Uterus (tissue), 2 donors: ENCODE results near the gene CCDC28B.

Source experiments
- CTCF ChIP-seq, 4 experiments: fragments of 200-600 bp in 2 of 4; fragments of 450-650 bp in 2 of 4; sonication (generic) in 2 of 4; IDR thresholded peaks; one replicate each; pipeline ENCODE4 v1.5.1; 2016 to 2019; ENCODE audit warnings: antibody characterized with exemption in 4 of 4, mild to moderate bottlenecking in 2 of 4, moderate library complexity in 1 of 4
- POLR2A ChIP-seq, 2 donors: fragments of 450-650 bp; IDR thresholded peaks; one replicate each; pipeline ENCODE4 v1.6.1; 2016; ENCODE audit warnings: antibody characterized with exemption in 2 of 2, mild to moderate bottlenecking in 1 of 2, moderate library complexity in 1 of 2

GRCh38 chr1:32242341-32242851, 42.0 kb downstream of the CCDC28B start:
- no peak for TF ChIP-seq CTCF (IDR thresholded peaks at IDR 0.05)
- TF ChIP-seq POLR2A (IDR thresholded peaks at IDR 0.05): no peak
